Endodermal cell (in vitro differentiated cells): Measurements from ENCODE around the gene ACAD8. TPM values are rescaled to one million over a fixed set of nuclear protein-coding genes. Genes with fewer than 3 reads are reported as not detected.
A peak's percentile ranks its signal among the peaks of the same experiment; 100 is the strongest.

Experiments used
- DNase-seq: peaks from one replicate; pipeline ENCODE4 v3.0.0-alpha.2; 2017
- H3K27ac ChIP-seq: 2 replicates; pipeline ENCODE4 v1.5.1; 2013; ENCODE audit warnings: mild to moderate bottlenecking, low read depth, low read length, moderate library complexity
- H3K27me3 ChIP-seq: 2 replicates; pipeline ENCODE4 v1.6.1; 2013; ENCODE audit warnings: mild to moderate bottlenecking, low read length, moderate library complexity; ENCODE audit not compliant: insufficient read depth, control insufficient read depth, poor library complexity, severe bottlenecking
- H3K36me3 ChIP-seq: 2 replicates; pipeline ENCODE4 v1.7.0; 2013; ENCODE audit warnings: mild to moderate bottlenecking, low read length, moderate library complexity; ENCODE audit not compliant: control insufficient read depth, insufficient read depth
- H3K4me1 ChIP-seq: one replicate; pipeline ENCODE4 v1.7.0; 2013; ENCODE audit warnings: low read length; ENCODE audit not compliant: control insufficient read depth, insufficient read depth
- H3K4me3 ChIP-seq: 2 replicates; pipeline ENCODE4 v1.5.1; 2013; ENCODE audit warnings: mild to moderate bottlenecking, low read length, moderate library complexity
- H3K9ac ChIP-seq: 2 replicates; pipeline ENCODE4 v1.6.1; 2013; ENCODE audit warnings: mild to moderate bottlenecking, low read length, moderate library complexity; ENCODE audit not compliant: poor library complexity, severe bottlenecking; ENCODE audit errors: extremely low read depth
- H3K9me3 ChIP-seq: 2 replicates; pipeline ENCODE4 v1.6.1; 2013; ENCODE audit warnings: mild to moderate bottlenecking, low read length, moderate library complexity; ENCODE audit not compliant: control insufficient read depth
- H3K27ac Mint-ChIP-seq: 2 replicates; pipeline ENCODE4 v1.8.0; 2020; ENCODE audit warnings: mixed read lengths
- H3K27me3 Mint-ChIP-seq: 2 replicates; pipeline ENCODE4 v1.8.0; 2021; ENCODE audit warnings: mild to moderate bottlenecking, mixed read lengths; ENCODE audit not compliant: insufficient read depth
- H3K36me3 Mint-ChIP-seq: 2 replicates; pipeline ENCODE4 v1.8.0; 2020; ENCODE audit warnings: low read depth, mixed read lengths
- H3K4me1 Mint-ChIP-seq: 2 replicates; pipeline ENCODE4 v1.8.0; 2020; ENCODE audit warnings: mixed read lengths
- H3K4me3 Mint-ChIP-seq: 2 replicates; pipeline ENCODE4 v1.8.0; 2020; ENCODE audit warnings: mild to moderate bottlenecking, moderate library complexity, mixed read lengths
- H3K9me3 Mint-ChIP-seq: 2 replicates; pipeline ENCODE4 v1.8.0; 2020; ENCODE audit warnings: mild to moderate bottlenecking, mixed read lengths
- CTCF ChIP-seq: fragments of 200-600 bp; sonication (generic); conservative IDR thresholded peaks from 2 replicates; pipeline ENCODE4 v1.5.0; 2021; ENCODE audit warnings: antibody characterized with exemption, mild to moderate bottlenecking
- WGBS, 2 experiments: methylation state at CpG; one replicate each; pipeline versions ENCODE4 v1.1.5 to v1.1.7; 2013; ENCODE audit warnings: missing lambda C conversion rate in 2 of 2, mixed read lengths in 1 of 2; ENCODE audit not compliant: insufficient coverage in 1 of 2, insufficient read length in 1 of 2; 5-methylcytosine and 5-hydroxymethylcytosine counted together
- total RNA-seq, 2 donors: library from RNA; stranded (reverse); fragmentation: NEBNext Ultra II Directional in 1 of 2; extraction: Animal tissue kit (Norgen Biotek cat#: 25700) in 1 of 2; gene quantifications; 2 replicates in 1 of 2; 3 replicates in 1 of 2; pipeline ENCODE4 v1.2.1, GENCODE V29; 2021

ACAD8 gene
- total RNA-seq, 2 donors from 2014 or later = 35.3 to 37.2 TPM

GRCh38 chr11:134226806-134227325, 26.5 kb upstream of the ACAD8 start:
- H3K27me3 ChIP-seq = no peaks in the 10 kb centered on the region
- peak overlapping the region; percentile 93 for H3K4me3 ChIP-seq
- 93 to 100% methylated on average over 1 to 5 of the region's 5 CpGs for WGBS, 2 experiments
- no peak overlapping the region for H3K27ac Mint-ChIP-seq
- H3K36me3 Mint-ChIP-seq = peaks cover 3% of the 10 kb centered on the region
- peaks cover 22% of the 10 kb centered on the region for H3K4me1 Mint-ChIP-seq
- no peak overlapping the region for H3K9ac ChIP-seq
- peaks cover 12% of the 10 kb centered on the region for H3K4me1 ChIP-seq
- no peaks in the 10 kb centered on the region for H3K27me3 Mint-ChIP-seq
- TF ChIP-seq CTCF = no peak
- no peaks in the 10 kb centered on the region for H3K9me3 ChIP-seq
- no peak overlapping the region for H3K27ac ChIP-seq
- H3K36me3 ChIP-seq = peaks cover 4% of the 10 kb centered on the region
- peak overlapping the region; percentile 72 for H3K4me3 Mint-ChIP-seq
- no peak for DNase-seq
- no peaks in the 10 kb centered on the region for H3K9me3 Mint-ChIP-seq

GRCh38 chr11:134228625-134229024, 24.7 kb upstream of the ACAD8 start:
- Mint-ChIP-seq H3K27ac (no peak overlapping the region), H3K27me3 (no peaks in the 10 kb centered on the region), H3K9me3 (no peaks in the 10 kb centered on the region), H3K36me3 (peaks cover 3% of the 10 kb centered on the region), H3K4me1 (peaks cover 14% of the 10 kb centered on the region), H3K4me3 (no peak overlapping the region)
- Histone ChIP-seq H3K27me3 (no peaks in the 10 kb centered on the region), H3K9me3 (no peaks in the 10 kb centered on the region), H3K9ac (no peak overlapping the region), H3K36me3 (peaks cover 4% of the 10 kb centered on the region), H3K27ac (no peak overlapping the region), H3K4me1 (peaks cover 6% of the 10 kb centered on the region), H3K4me3 (no peak overlapping the region)
- 90 to 91% methylated on average over 5 to 6 of the region's 6 CpGs for WGBS, 2 experiments
- no peak for DNase-seq
- TF ChIP-seq CTCF = no peak

GRCh38 chr11:134229126-134229790, 24.1 kb upstream of the ACAD8 start:
- H3K9me3 Mint-ChIP-seq = no peaks in the 10 kb centered on the region
- WGBS, 2 experiments = 78 to 81% methylated on average over 5 to 6 of the region's 6 CpGs
- H3K4me1 Mint-ChIP-seq = peaks cover 14% of the 10 kb centered on the region
- Histone ChIP-seq H3K27ac (no peak overlapping the region), H3K4me3 (no peak overlapping the region), H3K4me1 (peaks cover 6% of the 10 kb centered on the region), H3K9ac (no peak overlapping the region), H3K36me3 (peaks cover 4% of the 10 kb centered on the region), H3K9me3 (no peaks in the 10 kb centered on the region), H3K27me3 (no peaks in the 10 kb centered on the region)
- no peak for TF ChIP-seq CTCF
- H3K4me3 Mint-ChIP-seq = no peak overlapping the region
- no peak for DNase-seq
- peaks cover 3% of the 10 kb centered on the region for H3K36me3 Mint-ChIP-seq
- H3K27ac Mint-ChIP-seq = no peak overlapping the region
- H3K27me3 Mint-ChIP-seq = no peaks in the 10 kb centered on the region
